IMR-90 (cell line): ENCODE data around the gene EFEMP1.

Experiments
- BHLHE40 ChIP-seq: fragments of 150-350 bp; IDR thresholded peaks from 2 replicates; pipeline ENCODE4 v1.6.1; 2016; ENCODE audit warnings: mild to moderate bottlenecking, low read depth, low read length
- CTCF ChIP-seq: conservative IDR thresholded peaks from 2 replicates; pipeline ENCODE4 v1.5.1; 2012; ENCODE audit warnings: mild to moderate bottlenecking, low read depth, low read length, improper control_type of control experiment
- ELK1 ChIP-seq: fragments of 150-350 bp; IDR thresholded peaks from 2 replicates; pipeline ENCODE4 v1.6.1; 2016; ENCODE audit warnings: low read depth, mild to moderate bottlenecking, low read length, moderate library complexity, borderline replicate concordance
- MAFK ChIP-seq: IDR thresholded peaks from 2 replicates; pipeline ENCODE4 v1.6.1; 2012; ENCODE audit warnings: low read depth, low read length, improper control_type of control experiment
- MAZ ChIP-seq: IDR thresholded peaks from 2 replicates; pipeline ENCODE4 v1.6.1; 2012; ENCODE audit warnings: low read depth, mild to moderate bottlenecking, low read length, improper control_type of control experiment, moderate library complexity, borderline replicate concordance
- MXI1 ChIP-seq: IDR thresholded peaks from 2 replicates; pipeline ENCODE4 v1.6.1; 2012; ENCODE audit warnings: low read depth, mild to moderate bottlenecking, low read length, moderate library complexity, borderline replicate concordance
- POLR2A ChIP-seq: IDR thresholded peaks from 2 replicates; pipeline ENCODE4 v1.6.1; 2012; ENCODE audit warnings: mild to moderate bottlenecking, low read depth, low read length
- RFX5 ChIP-seq: IDR thresholded peaks from 2 replicates; pipeline ENCODE4 v1.8.0; 2012; ENCODE audit warnings: low read depth, mild to moderate bottlenecking, low read length, moderate library complexity

- TF ChIP-seq CTCF (no peak), ELK1 (no peak), BHLHE40 (no peak), POLR2A (0 out of 2 replicates have a peak, but pooled peaks have one; percentile 28), MXI1 (0 out of 2 replicates have a peak, but pooled peaks have one; percentile 8), MAZ (peak; percentile 78; the same call in 1 of the 2 replicates), RFX5 (no peak), MAFK (no peak)
These were observed at the start of gene EFEMP1 for GRCh38 chr2:55923091-55923981.
